Esophagus squamous epithelium (tissue), 5 donors: ENCODE results near the gene LDLRAD3. TPM values are rescaled to one million over a fixed set of nuclear protein-coding genes. Genes with fewer than 3 reads are reported as not detected.

Experiments used
- DNase-seq: peaks from one replicate; lab custom pipeline; 2025; lab: John Stamatoyannopoulos, UW
- H3K27ac ChIP-seq, 4 donors: fragments of 200-600 bp; sonication (generic); one replicate each; pipeline ENCODE4 v1.5.1; 2016 to 2019; ENCODE audit warnings: mild to moderate bottlenecking in 1 of 4
- H3K27me3 ChIP-seq, 4 donors: fragments of 200-600 bp; sonication (generic); 1 replicate in 3 of 4; 2 replicates in 1 of 4; pipeline versions ENCODE4 v1.5.1 to v1.6.0; 2017 to 2021; ENCODE audit warnings: antibody characterized with exemption in 1 of 4
- H3K36me3 ChIP-seq, 3 donors: fragments of 200-600 bp; sonication (generic); one replicate each; pipeline ENCODE4 v1.5.1; 2016 to 2019
- H3K4me1 ChIP-seq, 3 donors: fragments of 200-600 bp; sonication (generic); one replicate each; pipeline ENCODE4 v1.5.1; 2017 to 2019
- H3K4me3 ChIP-seq, 4 donors: fragments of 200-600 bp; sonication (generic); 1 replicate in 3 of 4; 2 replicates in 1 of 4; pipeline ENCODE4 v1.5.1; 2016 to 2019; ENCODE audit warnings: mild to moderate bottlenecking in 2 of 4, moderate library complexity in 1 of 4
- H3K9me3 ChIP-seq, 3 donors: fragments of 200-600 bp; sonication (generic); one replicate each; pipeline ENCODE4 v1.5.1; 2016 to 2019
- POLR2A ChIP-seq, 4 donors: fragments of 450-650 bp; IDR thresholded peaks; one replicate each; pipeline ENCODE4 v1.6.1; 2017; ENCODE audit warnings: antibody characterized with exemption in 4 of 4, mild to moderate bottlenecking in 4 of 4, moderate library complexity in 3 of 4
- WGBS, 2 donors: methylation state at CpG; one replicate each; pipeline ENCODE4 v1.1.5; 2018; 5-methylcytosine and 5-hydroxymethylcytosine counted together
- intact Hi-C: fragments of 100-400 bp; cut with DNase I; formaldehyde crosslinking; loops from one replicate; pipeline ENCODE4 v1.15.0; 2022
- total RNA-seq, 4 donors: library from RNA; depleted of rRNA; stranded (reverse); fragments of >200 nt; gene quantifications; one replicate each; pipeline ENCODE4 v1.1.0, GENCODE V29; 2016
- TF ChIP-seq, protein P1 (sequence below), 6 experiments: fragments of 450-650 bp in 4 of 6; fragments of 200-600 bp in 2 of 6; sonication (generic) in 2 of 6; IDR thresholded peaks; one replicate each; pipeline ENCODE4 v1.5.1; 2016 to 2019; ENCODE audit warnings: antibody characterized with exemption in 6 of 6, mild to moderate bottlenecking in 4 of 6, moderate library complexity in 4 of 6
- donor health status: DM: yes; HTN: yes; CAD: no.

LDLRAD3 gene
- total RNA-seq, 4 donors from 2014 or later: 5.0 to 16.8 (median 8.2) TPM

DNA sequence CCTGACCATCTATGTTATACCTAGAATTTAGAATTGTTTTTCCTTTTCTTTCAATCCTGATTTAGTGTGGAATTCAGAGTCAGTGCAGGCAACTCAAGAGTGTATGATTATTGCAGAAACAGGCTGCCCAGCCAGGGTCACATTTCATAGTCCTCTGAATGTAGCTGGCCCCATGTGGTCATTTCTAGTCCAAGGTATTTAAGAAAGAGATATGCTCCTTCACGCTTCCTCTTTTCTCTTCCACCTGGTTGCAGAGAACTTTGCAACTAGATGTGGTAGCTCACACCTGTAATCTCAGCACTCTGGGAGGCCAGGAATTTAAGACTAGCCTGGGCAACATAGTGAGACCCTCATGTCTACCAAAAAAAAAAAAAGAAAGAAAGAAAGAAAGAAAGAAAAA is 27.6 kb upstream of the LDLRAD3 start:
- no peak for TF ChIP-seq POLR2A (IDR thresholded peaks at IDR 0.05)
- TF ChIP-seq, protein P1, sequence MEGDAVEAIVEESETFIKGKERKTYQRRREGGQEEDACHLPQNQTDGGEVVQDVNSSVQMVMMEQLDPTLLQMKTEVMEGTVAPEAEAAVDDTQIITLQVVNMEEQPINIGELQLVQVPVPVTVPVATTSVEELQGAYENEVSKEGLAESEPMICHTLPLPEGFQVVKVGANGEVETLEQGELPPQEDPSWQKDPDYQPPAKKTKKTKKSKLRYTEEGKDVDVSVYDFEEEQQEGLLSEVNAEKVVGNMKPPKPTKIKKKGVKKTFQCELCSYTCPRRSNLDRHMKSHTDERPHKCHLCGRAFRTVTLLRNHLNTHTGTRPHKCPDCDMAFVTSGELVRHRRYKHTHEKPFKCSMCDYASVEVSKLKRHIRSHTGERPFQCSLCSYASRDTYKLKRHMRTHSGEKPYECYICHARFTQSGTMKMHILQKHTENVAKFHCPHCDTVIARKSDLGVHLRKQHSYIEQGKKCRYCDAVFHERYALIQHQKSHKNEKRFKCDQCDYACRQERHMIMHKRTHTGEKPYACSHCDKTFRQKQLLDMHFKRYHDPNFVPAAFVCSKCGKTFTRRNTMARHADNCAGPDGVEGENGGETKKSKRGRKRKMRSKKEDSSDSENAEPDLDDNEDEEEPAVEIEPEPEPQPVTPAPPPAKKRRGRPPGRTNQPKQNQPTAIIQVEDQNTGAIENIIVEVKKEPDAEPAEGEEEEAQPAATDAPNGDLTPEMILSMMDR (IDR thresholded peaks at IDR 0.05): no peak
- DNase-seq: no peak
- intact Hi-C loops: no loop called here

DNA sequence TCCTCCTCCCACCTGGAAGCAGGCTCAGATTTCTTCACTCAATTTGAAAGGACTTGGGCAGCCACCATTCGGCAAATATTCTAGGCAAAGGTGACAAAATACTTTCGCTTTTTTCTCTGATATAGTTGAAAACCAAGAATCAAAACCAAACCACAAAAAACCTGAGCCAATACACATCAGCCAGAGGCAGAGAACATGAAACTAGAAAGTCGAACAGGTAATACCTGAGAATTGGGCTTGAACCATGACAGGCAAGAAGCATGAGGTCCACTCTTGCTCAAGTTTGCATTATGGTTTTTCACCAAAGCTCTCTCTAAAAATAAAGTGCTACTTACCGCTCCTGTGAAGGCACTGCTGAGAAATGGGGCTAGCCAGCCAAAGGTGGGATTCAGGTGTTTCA is 26.2 kb upstream of the LDLRAD3 start:
- Histone ChIP-seq H3K9me3 (no peaks in the 10 kb centered on the region), H3K27ac (no peak overlapping the region), H3K4me3 (no peak overlapping the region), H3K27me3 (peaks cover 0 to 8% (median 0%) of the 10 kb centered on the region in 4 donors), H3K4me1 (peaks cover 0 to 13% (median 0%) of the 10 kb centered on the region in 3 donors), H3K36me3 (no peaks in the 10 kb centered on the region)
- DNase-seq: no peak
- TF ChIP-seq POLR2A (IDR thresholded peaks at IDR 0.05): no peak
- TF ChIP-seq, protein P1 (IDR thresholded peaks at IDR 0.05): no peak
- intact Hi-C loops: no loop called here
- 81 to 96% methylated on average over 4 of the region's 4 CpGs for WGBS, 2 donors

More for the DNA sequence above, 27.6 kb upstream of the LDLRAD3 start:
- H3K27me3 ChIP-seq: peaks cover 0 to 8% (median 0%) of the 10 kb centered on the region in 4 donors
- no peak overlapping the region for H3K4me3 ChIP-seq
- peaks cover 0 to 13% (median 0%) of the 10 kb centered on the region in 3 donors for H3K4me1 ChIP-seq
- H3K9me3 ChIP-seq: no peaks in the 10 kb centered on the region
- H3K27ac ChIP-seq: no peak overlapping the region
- 71 to 90% methylated on average over 1 of the region's 1 CpG for WGBS, 2 donors
- H3K36me3 ChIP-seq: no peaks in the 10 kb centered on the region

DNA sequence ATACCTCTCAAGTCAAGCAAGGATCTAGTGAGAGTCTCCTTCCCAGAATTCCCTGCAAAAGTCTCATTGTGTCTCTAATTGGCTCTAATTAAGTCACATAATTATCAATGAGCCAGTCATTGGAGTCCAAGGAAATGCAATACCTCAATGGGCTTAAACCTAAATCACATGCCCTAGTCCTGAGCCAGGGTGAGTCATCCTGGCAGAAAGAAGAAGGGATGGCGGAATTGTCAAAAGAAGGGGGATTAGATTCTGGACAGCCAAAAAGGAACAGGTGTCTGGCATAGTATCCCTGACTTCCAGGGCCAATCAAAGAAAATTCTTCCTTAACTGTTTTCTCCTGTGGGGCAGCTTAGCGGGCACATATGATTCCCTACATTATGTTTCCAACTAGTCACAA is 25.1 kb upstream of the LDLRAD3 start:
- Histone ChIP-seq H3K27ac (no peak overlapping the region), H3K9me3 (no peaks in the 10 kb centered on the region), H3K4me3 (no peak overlapping the region), H3K4me1 (peaks cover 0 to 13% (median 0%) of the 10 kb centered on the region in 3 donors), H3K27me3 (peaks cover 0 to 8% (median 0%) of the 10 kb centered on the region in 4 donors), H3K36me3 (no peaks in the 10 kb centered on the region)
- DNase-seq: no peak
- no peak for TF ChIP-seq POLR2A (IDR thresholded peaks at IDR 0.05)
- TF ChIP-seq, protein P1 (IDR thresholded peaks at IDR 0.05): no peak
- intact Hi-C loops: no loop called here
- WGBS, 2 donors: 30 to 43% methylated on average over 2 of the region's 2 CpGs

DNA sequence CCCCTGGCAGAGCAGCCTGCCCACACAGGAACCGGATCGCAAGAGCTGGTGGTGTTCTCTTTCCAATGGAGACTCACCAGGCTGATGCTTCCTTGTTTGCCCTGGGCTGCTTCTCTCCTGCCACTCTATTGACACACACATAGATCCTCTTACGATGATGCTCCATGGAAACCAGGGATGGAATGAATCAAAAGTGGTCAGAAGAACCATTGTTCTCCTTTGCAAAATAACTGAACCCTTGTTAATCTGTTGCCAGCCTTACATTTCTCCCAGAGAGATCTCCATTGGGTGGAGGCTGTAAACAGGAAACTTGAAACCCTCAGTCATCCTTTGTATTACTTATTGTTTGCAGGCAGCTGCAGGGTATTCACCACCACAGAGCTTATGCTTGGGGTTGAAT is 24.6 kb upstream of the LDLRAD3 start:
- Histone ChIP-seq H3K27me3 (peaks cover 0 to 8% (median 0%) of the 10 kb centered on the region in 4 donors), H3K36me3 (no peaks in the 10 kb centered on the region), H3K9me3 (no peaks in the 10 kb centered on the region), H3K27ac (no peak overlapping the region), H3K4me1 (peaks cover 0 to 13% (median 0%) of the 10 kb centered on the region in 3 donors), H3K4me3 (no peak overlapping the region)
- WGBS, 2 donors: 47 to 57% methylated on average over 3 of the region's 3 CpGs
- TF ChIP-seq, protein P1 (IDR thresholded peaks at IDR 0.05): no peak
- TF ChIP-seq POLR2A (IDR thresholded peaks at IDR 0.05): no peak
- intact Hi-C loops: no loop called here
- DNase-seq: no peak

DNA sequence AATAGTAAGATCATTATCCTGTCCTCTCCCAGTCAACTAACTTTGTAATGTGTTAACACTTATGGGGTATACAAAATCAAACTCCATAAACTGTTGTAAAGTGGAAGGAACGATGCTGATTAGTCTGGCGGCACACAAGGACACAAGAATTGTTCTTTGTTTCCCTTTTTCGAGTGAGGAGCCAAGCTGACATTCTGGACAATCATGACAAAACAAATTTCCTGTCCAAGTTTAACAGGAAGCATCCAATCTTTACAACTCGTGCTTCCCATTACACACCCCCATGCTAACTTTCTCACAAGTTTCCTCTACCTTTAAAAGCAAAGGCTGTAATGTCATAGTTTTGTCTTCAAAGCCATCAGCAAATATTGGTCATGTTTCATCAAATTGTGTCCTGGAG is 20.4 kb upstream of the LDLRAD3 start:
- TF ChIP-seq, protein P1 (IDR thresholded peaks at IDR 0.05): no peak
- TF ChIP-seq POLR2A (IDR thresholded peaks at IDR 0.05): no peak
- H3K9me3 ChIP-seq: no peaks in the 10 kb centered on the region
- H3K27me3 ChIP-seq: no peaks in the 10 kb centered on the region
- no peak for DNase-seq
- no peak overlapping the region for H3K4me3 ChIP-seq
- intact Hi-C loops: no loop called here
- no peak overlapping the region for H3K27ac ChIP-seq
- H3K4me1 ChIP-seq: peaks cover 7 to 32% (median 9%) of the 10 kb centered on the region in 3 donors
- no peaks in the 10 kb centered on the region for H3K36me3 ChIP-seq
- WGBS, 2 donors: 29 to 43% methylated on average over 4 of the region's 4 CpGs
